IMR-90 (cell line): ENCODE measurements around the gene BBS7. TPM values are rescaled to one million over a fixed set of nuclear protein-coding genes. Genes with fewer than 3 reads are reported as not detected.

ENCODE experiments used
- ATAC-seq: fragments of 200-7000 bp; cut with Tn5 transposase; 2 replicates; pipeline ENCODE4 v1.9.1; 2020; ENCODE audit warnings: low read depth, mild to moderate bottlenecking, moderate library complexity
- BruUV-seq: library from RNA; stranded (reverse); fragments of 400-500 nt; replicated peaks from 2 replicates; lab custom pipeline; 2021; lab: Mats Ljungman, UMichigan
- CTCF ChIA-PET: fragments of 300-600 bp; formaldehyde crosslinking; extraction: SDS; loops from one replicate; lab custom pipeline; 2021; ENCODE audit warnings: antibody characterized with exemption; lab: Yijun Ruan, JAX
- POLR2A ChIA-PET: fragments of 300-600 bp; sonication (Branson Sonifier 250); formaldehyde crosslinking; loops from one replicate; lab custom pipeline; 2022; ENCODE audit warnings: antibody characterized with exemption; ENCODE audit not compliant: unreplicated experiment; lab: Charles Lee
- DNase-seq: peaks from one replicate; pipeline ENCODE4 v3.0.0; 2013
- H2AFZ ChIP-seq: replicated peaks from 2 replicates; pipeline ENCODE3; 2013; ENCODE audit warnings: low read length, mild to moderate bottlenecking; ENCODE audit not compliant: poor library complexity
- H2AK5ac ChIP-seq: 2 replicates; pipeline ENCODE4 v1.6.1; 2013; ENCODE audit warnings: low read depth, low read length, inconsistent platforms
- H2AK9ac ChIP-seq: replicated peaks from 2 replicates; pipeline ENCODE3; 2013; ENCODE audit warnings: mild to moderate bottlenecking, low read depth, low read length, moderate library complexity; ENCODE audit not compliant: poor library complexity
- H2BK120ac ChIP-seq: 2 replicates; pipeline ENCODE4 v1.6.1; 2013; ENCODE audit warnings: low read depth, low read length, inconsistent platforms
- H2BK15ac ChIP-seq: 3 replicates; pipeline ENCODE4 v1.6.1; 2013; ENCODE audit warnings: low read depth, low read length, inconsistent platforms
- H2BK20ac ChIP-seq: 2 replicates; pipeline ENCODE4 v1.6.1; 2013; ENCODE audit warnings: low read depth, mild to moderate bottlenecking, inconsistent platforms, low read length, moderate library complexity
- H2BK5ac ChIP-seq: 2 replicates; pipeline ENCODE4 v1.6.1; 2013; ENCODE audit warnings: mild to moderate bottlenecking, low read depth, low read length, inconsistent platforms; ENCODE audit not compliant: poor library complexity, severe bottlenecking
- H3K14ac ChIP-seq: replicated peaks from 2 replicates; pipeline ENCODE4 v1.6.1; 2013; ENCODE audit warnings: low read depth, low read length, inconsistent platforms
- H3K18ac ChIP-seq: 2 replicates; pipeline ENCODE4 v1.6.1; 2013; ENCODE audit warnings: low read depth, low read length, control low read depth
- H3K23ac ChIP-seq: 2 replicates; pipeline ENCODE4 v1.6.1; 2013; ENCODE audit warnings: low read depth, low read length, inconsistent platforms
- H3K27ac ChIP-seq: 2 replicates; pipeline ENCODE4 v1.5.1; 2013; ENCODE audit warnings: mild to moderate bottlenecking, control low read depth, low read length; ENCODE audit not compliant: insufficient read depth
- H3K27me3 ChIP-seq: 2 replicates; pipeline ENCODE4 v1.6.1; 2013; ENCODE audit warnings: low read length; ENCODE audit not compliant: control insufficient read depth, insufficient read depth
- H3K36me3 ChIP-seq: 2 replicates; pipeline ENCODE4 v1.6.1; 2013; ENCODE audit warnings: low read length, mixed read lengths; ENCODE audit not compliant: control insufficient read depth, insufficient read depth
- H3K4ac ChIP-seq: 2 replicates; pipeline ENCODE4 v1.6.1; 2013; ENCODE audit warnings: low read depth, low read length, inconsistent platforms
- H3K4me1 ChIP-seq: 2 replicates; pipeline ENCODE4 v1.6.1; 2013; ENCODE audit warnings: low read length, mixed read lengths; ENCODE audit not compliant: control insufficient read depth, insufficient read depth
- H3K4me2 ChIP-seq: 2 replicates; pipeline ENCODE4 v1.6.1; 2013; ENCODE audit warnings: low read depth, mild to moderate bottlenecking, control low read depth, low read length, moderate library complexity
- H3K4me3 ChIP-seq: 2 replicates; pipeline ENCODE4 v1.5.1; 2013; ENCODE audit warnings: low read depth, mild to moderate bottlenecking, control low read depth, low read length, moderate library complexity; ENCODE audit not compliant: insufficient read depth
- H3K56ac ChIP-seq: 2 replicates; pipeline ENCODE4 v1.6.1; 2013; ENCODE audit warnings: low read length, inconsistent platforms; ENCODE audit not compliant: insufficient read depth; ENCODE audit errors: extremely low read depth
- H3K79me1 ChIP-seq, 2 experiments: 2 replicates each; pipeline ENCODE4 v1.6.1; 2013; ENCODE audit warnings: low read length in 2 of 2, inconsistent platforms in 1 of 2, low read depth in 1 of 2
- H3K9ac ChIP-seq: 2 replicates; pipeline ENCODE4 v1.6.1; 2013; ENCODE audit warnings: low read depth, low read length, control low read depth
- H3K9me1 ChIP-seq: 2 replicates; pipeline ENCODE4 v1.6.1; 2013; ENCODE audit warnings: low read length, inconsistent platforms; ENCODE audit not compliant: insufficient read depth
- H3K9me3 ChIP-seq: 2 replicates; pipeline ENCODE4 v1.6.1; 2013; ENCODE audit warnings: low read length; ENCODE audit not compliant: control insufficient read depth, insufficient read depth
- H4K20me1 ChIP-seq: 2 replicates; pipeline ENCODE4 v1.6.1; 2013; ENCODE audit warnings: low read length, inconsistent platforms; ENCODE audit not compliant: insufficient read depth
- H4K5ac ChIP-seq: 2 replicates; pipeline ENCODE4 v1.6.1; 2013; ENCODE audit warnings: mild to moderate bottlenecking, low read depth, low read length, control low read depth
- H4K8ac ChIP-seq, 2 experiments: 2 replicates each; pipeline ENCODE4 v1.6.1; 2013; ENCODE audit warnings: low read depth in 2 of 2, low read length in 2 of 2, control low read depth in 1 of 2, inconsistent platforms in 1 of 2
- H4K91ac ChIP-seq: 2 replicates; pipeline ENCODE4 v1.6.1; 2013; ENCODE audit warnings: low read depth, low read length, inconsistent platforms; ENCODE audit not compliant: insufficient read depth
- BHLHE40 ChIP-seq: fragments of 150-350 bp; IDR thresholded peaks from 2 replicates; pipeline ENCODE4 v1.6.1; 2016; ENCODE audit warnings: mild to moderate bottlenecking, low read depth, low read length
- CEBPB ChIP-seq: IDR thresholded peaks from 2 replicates; pipeline ENCODE4 v1.6.1; 2012; ENCODE audit warnings: low read depth, low read length, improper control_type of control experiment
- FOS ChIP-seq: fragments of 150-350 bp; IDR thresholded peaks from 2 replicates; pipeline ENCODE4 v1.6.1; 2016; ENCODE audit warnings: low read depth, low read length
- NFE2L2 ChIP-seq: fragments of 150-350 bp; IDR thresholded peaks from 2 replicates; pipeline ENCODE4 v1.6.1; 2016; ENCODE audit warnings: low read depth, mild to moderate bottlenecking, low read length
- RCOR1 ChIP-seq: IDR thresholded peaks from 2 replicates; pipeline ENCODE4 v1.6.1; 2012; ENCODE audit warnings: mild to moderate bottlenecking, low read length, improper control_type of control experiment; ENCODE audit not compliant: insufficient replicate concordance
- RFX5 ChIP-seq: IDR thresholded peaks from 2 replicates; pipeline ENCODE4 v1.8.0; 2012; ENCODE audit warnings: low read depth, mild to moderate bottlenecking, low read length, moderate library complexity
- SMC3 ChIP-seq: fragments of 150-350 bp; IDR thresholded peaks from 2 replicates; pipeline ENCODE4 v1.6.1; 2016; ENCODE audit warnings: low read depth, mild to moderate bottlenecking, antibody characterized with exemption, low read length, moderate library complexity
- dilution Hi-C: fragments of 300-500 bp; cut with HindIII; formaldehyde crosslinking; loops from one replicate; pipeline ENCODE4 v1.14.3; 2018; ENCODE audit warnings: low sequenced_read_pairs; ENCODE audit not compliant: unreplicated experiment
- in situ Hi-C: fragments of 300-500 bp; cut with MboI; formaldehyde crosslinking; loops from 3 replicates; pipeline ENCODE4 v1.14.3; 2019; ENCODE audit warnings: low sequenced_read_pairs, inconsistent platforms, mixed read lengths
- intact Hi-C: fragments of 100-400 bp; cut with micrococcal nuclease; formaldehyde crosslinking; loops from 2 replicates; pipeline ENCODE4 v1.10.0; 2022
- polyA plus RNA-seq, 3 experiments: library from polyadenylated mRNA; depleted of rRNA; stranded (reverse); fragments of >200 nt; gene quantifications; 2 replicates each; pipeline ENCODE4 v1.2.3, GENCODE V29; 2012; ENCODE audit warnings: low replicate concordance in 1 of 3
- total RNA-seq: library from RNA; depleted of rRNA; stranded (reverse); fragments of >200 nt; gene quantifications from 2 replicates; pipeline ENCODE4 v1.2.3, GENCODE V29; 2012
- TF ChIP-seq, protein P1 (sequence below): fragments of 150-350 bp; IDR thresholded peaks from 2 replicates; pipeline ENCODE4 v1.6.1; 2017; ENCODE audit warnings: mild to moderate bottlenecking, antibody characterized with exemption, low read length, low read depth
- TF ChIP-seq, protein P2 (sequence below): conservative IDR thresholded peaks from 2 replicates; pipeline ENCODE4 v1.5.1; 2012; ENCODE audit warnings: mild to moderate bottlenecking, low read depth, low read length, improper control_type of control experiment

Gene BBS7
- total and polyA plus RNA-seq, 2 of the 4 experiments (the other 2 are of a cell fraction) = 23.0 to 32.3 TPM

DNA sequence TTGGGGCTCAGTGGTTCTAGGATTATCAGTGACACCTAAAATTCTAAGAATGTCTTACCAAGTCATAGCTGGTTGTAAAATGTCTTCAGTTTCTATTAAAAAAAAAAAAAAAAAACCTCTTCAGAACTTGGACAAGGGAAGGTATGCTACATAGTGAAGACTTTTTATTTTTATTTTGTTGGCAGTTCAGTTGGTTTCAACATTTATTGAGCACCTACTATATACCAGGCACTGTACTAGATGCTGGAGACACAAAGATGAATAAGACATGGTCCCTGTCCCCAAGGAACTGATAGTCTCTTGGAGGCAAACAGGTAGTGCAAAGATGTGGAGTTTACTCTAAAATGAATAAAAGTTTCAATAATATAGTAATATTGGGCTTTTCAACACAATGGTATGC is 8.9 kb upstream of the BBS7 start:
- no peak overlapping the region for H3K27ac ChIP-seq
- H3K56ac ChIP-seq = no peak overlapping the region
- no peak overlapping the region for H2BK120ac ChIP-seq
- H2BK5ac ChIP-seq = no peak overlapping the region
- DNase-seq = no peak
- no peak overlapping the region for H2BK15ac ChIP-seq
- BruUV-seq = no TSS peak
- H3K4ac ChIP-seq = no peak overlapping the region
- no peaks in the 10 kb centered on the region for H3K36me3 ChIP-seq
- no peak overlapping the region for H3K18ac ChIP-seq
- H4K8ac ChIP-seq = no peak overlapping the region
- no peak overlapping the region for H3K4me2 ChIP-seq
- no peaks in the 10 kb centered on the region for H3K9me3 ChIP-seq
- H2AFZ ChIP-seq = no peak overlapping the region
- CTCF ChIA-PET = interaction anchor here (1.2 kb wide), 1 partner anchor 21 kb away, joined by 3 read pairs; no protein-coding TSS in a partner anchor
- POLR2A ChIA-PET = no interaction called here
- no peak overlapping the region for H3K23ac ChIP-seq
- H2AK9ac ChIP-seq = no peak overlapping the region
- no peak overlapping the region for H2AK5ac ChIP-seq
- dilution Hi-C loops = no loop called here
- H4K5ac ChIP-seq = no peak overlapping the region
- H3K27me3 ChIP-seq = no peaks in the 10 kb centered on the region
- no peaks in the 10 kb centered on the region for H3K4me1 ChIP-seq
- no peak overlapping the region for H3K9ac ChIP-seq
- intact Hi-C loops = no loop called here
- TF ChIP-seq RFX5 (no peak), CEBPB (no peak), BHLHE40 (no peak), NFE2L2 (no peak), FOS (no peak), SMC3 (no peak), RCOR1 (no peak)
- TF ChIP-seq, protein P1, sequence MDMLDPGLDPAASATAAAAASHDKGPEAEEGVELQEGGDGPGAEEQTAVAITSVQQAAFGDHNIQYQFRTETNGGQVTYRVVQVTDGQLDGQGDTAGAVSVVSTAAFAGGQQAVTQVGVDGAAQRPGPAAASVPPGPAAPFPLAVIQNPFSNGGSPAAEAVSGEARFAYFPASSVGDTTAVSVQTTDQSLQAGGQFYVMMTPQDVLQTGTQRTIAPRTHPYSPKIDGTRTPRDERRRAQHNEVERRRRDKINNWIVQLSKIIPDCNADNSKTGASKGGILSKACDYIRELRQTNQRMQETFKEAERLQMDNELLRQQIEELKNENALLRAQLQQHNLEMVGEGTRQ = no peak
- TF ChIP-seq, protein P2, sequence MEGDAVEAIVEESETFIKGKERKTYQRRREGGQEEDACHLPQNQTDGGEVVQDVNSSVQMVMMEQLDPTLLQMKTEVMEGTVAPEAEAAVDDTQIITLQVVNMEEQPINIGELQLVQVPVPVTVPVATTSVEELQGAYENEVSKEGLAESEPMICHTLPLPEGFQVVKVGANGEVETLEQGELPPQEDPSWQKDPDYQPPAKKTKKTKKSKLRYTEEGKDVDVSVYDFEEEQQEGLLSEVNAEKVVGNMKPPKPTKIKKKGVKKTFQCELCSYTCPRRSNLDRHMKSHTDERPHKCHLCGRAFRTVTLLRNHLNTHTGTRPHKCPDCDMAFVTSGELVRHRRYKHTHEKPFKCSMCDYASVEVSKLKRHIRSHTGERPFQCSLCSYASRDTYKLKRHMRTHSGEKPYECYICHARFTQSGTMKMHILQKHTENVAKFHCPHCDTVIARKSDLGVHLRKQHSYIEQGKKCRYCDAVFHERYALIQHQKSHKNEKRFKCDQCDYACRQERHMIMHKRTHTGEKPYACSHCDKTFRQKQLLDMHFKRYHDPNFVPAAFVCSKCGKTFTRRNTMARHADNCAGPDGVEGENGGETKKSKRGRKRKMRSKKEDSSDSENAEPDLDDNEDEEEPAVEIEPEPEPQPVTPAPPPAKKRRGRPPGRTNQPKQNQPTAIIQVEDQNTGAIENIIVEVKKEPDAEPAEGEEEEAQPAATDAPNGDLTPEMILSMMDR = no peak
- in situ Hi-C loops = no loop called here
- no peak overlapping the region for H3K14ac ChIP-seq
- H3K9me1 ChIP-seq = peaks cover 4% of the 10 kb centered on the region; the same call in 1 of the 2 replicates
- no peak overlapping the region for H2BK20ac ChIP-seq
- no peak for ATAC-seq
- H3K79me1 ChIP-seq = no peaks in the 10 kb centered on the region
- H4K91ac ChIP-seq = no peak overlapping the region
- no peaks in the 10 kb centered on the region for H4K20me1 ChIP-seq
- H3K4me3 ChIP-seq = no peak overlapping the region
